AG04450 (cell line): ENCODE results near the gene UEVLD. TPM values are rescaled to one million over a fixed set of nuclear protein-coding genes. Genes with fewer than 3 reads are reported as not detected.

ENCODE experiments used
- CTCF ChIA-PET: fragments of 300-600, 350-600 bp; formaldehyde crosslinking; extraction: SDS; loops from one replicate; lab custom pipeline; 2022; ENCODE audit warnings: antibody characterized with exemption, inconsistent platforms; lab: Charles Lee
- POLR2A ChIA-PET: fragments of 350-600 bp; formaldehyde crosslinking; extraction: SDS; loops from one replicate; lab custom pipeline; 2021; ENCODE audit warnings: antibody characterized with exemption, inconsistent platforms; lab: Yijun Ruan, JAX
- DNase-seq: peaks from one replicate; pipeline ENCODE4 v3.0.0-alpha.2; 2011; ENCODE audit warnings: low read depth, low spot score
- H3K27ac ChIP-seq: one replicate; pipeline ENCODE4 v1.5.1; 2012; ENCODE audit warnings: low read depth, low read length, control low read depth
- H3K27me3 ChIP-seq: one replicate; pipeline ENCODE4 v1.6.0; 2012; ENCODE audit warnings: low read length; ENCODE audit not compliant: control insufficient read depth, insufficient read depth
- H3K4me3 ChIP-seq: 2 replicates; pipeline ENCODE4 v1.5.1; 2011; ENCODE audit warnings: mild to moderate bottlenecking, low read depth, low read length, control low read depth
- H3K9me3 ChIP-seq: 2 replicates; pipeline ENCODE4 v1.5.1; 2012; ENCODE audit warnings: low read length; ENCODE audit not compliant: control insufficient read depth, insufficient read depth
- CTCF ChIP-seq: IDR thresholded peaks from 2 replicates; pipeline ENCODE4 v1.5.1; 2011; ENCODE audit warnings: low read depth, low read length, control low read depth, inconsistent platforms
- polyA plus RNA-seq: library from polyadenylated mRNA; depleted of rRNA; stranded (reverse); fragments of >200 nt; gene quantifications from 2 replicates; pipeline ENCODE4 v1.2.3, GENCODE V29; 2011; rRNA removed

Gene UEVLD
- polyA plus RNA-seq, 1 experiment, result 27.6 TPM

GRCh38 chr11:18490736-18491485, 97.6 kb downstream of the UEVLD start:
- no peak for TF ChIP-seq CTCF
- CTCF ChIA-PET, result interaction anchor here (1.3 kb wide), 1 partner anchor 247 kb away, joined by 4 read pairs; no protein-coding TSS in a partner anchor
- H3K27me3 ChIP-seq, result no peaks in the 10 kb centered on the region
- H3K9me3 ChIP-seq, result no peaks in the 10 kb centered on the region
- no peak overlapping the region for H3K4me3 ChIP-seq
- no peak for DNase-seq
- no peak overlapping the region for H3K27ac ChIP-seq
- POLR2A ChIA-PET, result no interaction called here

- Histone ChIP-seq H3K27ac (no peak overlapping the region), H3K4me3 (no peak overlapping the region), H3K27me3 (no peaks in the 10 kb centered on the region), H3K9me3 (no peaks in the 10 kb centered on the region)
- ChIA-PET POLR2A (no interaction called here), CTCF (interaction anchor here (1.3 kb wide), 1 partner anchor 247 kb away, joined by 4 read pairs; no protein-coding TSS in a partner anchor)
- TF ChIP-seq CTCF, result no peak
- DNase-seq, result no peak
Measured at GRCh38 chr11:18490319-18490718, 98.2 kb downstream of the UEVLD start.

GRCh38 chr11:18485913-18486528, 102.5 kb downstream of the UEVLD start:
- no peak for DNase-seq
- no peak overlapping the region for H3K27ac ChIP-seq
- ChIA-PET CTCF (no interaction called here), POLR2A (no interaction called here)
- no peaks in the 10 kb centered on the region for H3K27me3 ChIP-seq
- H3K9me3 ChIP-seq, result no peaks in the 10 kb centered on the region
- no peak for TF ChIP-seq CTCF
- H3K4me3 ChIP-seq, result no peak overlapping the region

Other genes with a start within 250 kb of the UEVLD start
- gene LDHA, start 194.2 kb downstream of the UEVLD start, polyA plus RNA-seq, result 689 and 887 TPM in 2 replicates
- gene LDHC, start 176.4 kb downstream of the UEVLD start, polyA plus RNA-seq, result 0.10 TPM in 1 of 2 replicates, not detected in the other
- not detected in 2 replicates for gene LDHAL6A, start 132.9 kb downstream of the UEVLD start, polyA plus RNA-seq
- gene TSG101, start 61.8 kb downstream of the UEVLD start, polyA plus RNA-seq, result 118 and 125 TPM in 2 replicates
- 0.50 and 1.3 TPM in 2 replicates for gene MISFA, start 11.1 kb upstream of the UEVLD start, polyA plus RNA-seq
- gene SPTY2D1, start 45.6 kb upstream of the UEVLD start, polyA plus RNA-seq, result 13.7 and 18.6 TPM in 2 replicates
- 0.36 and 0.47 TPM in 2 replicates for gene TMEM86A, start 110.0 kb upstream of the UEVLD start, polyA plus RNA-seq
- gene IGSF22, start 137.5 kb upstream of the UEVLD start, polyA plus RNA-seq, result not detected in 2 replicates
- not detected in 2 replicates for gene PTPN5, start 203.1 kb upstream of the UEVLD start, polyA plus RNA-seq